Mammary epithelial cell (primary cell): ENCODE data around the gene EFS.

Source experiments
- CTCF ChIP-seq, 2 donors: IDR thresholded peaks in 1 of 2; conservative IDR thresholded peaks in 1 of 2; 2 replicates each; pipeline ENCODE4 v1.5.1; 2011 to 2012; ENCODE audit warnings: inconsistent platforms in 2 of 2, low read length in 2 of 2, mild to moderate bottlenecking in 2 of 2, control low read depth in 1 of 2, low read depth in 1 of 2; ENCODE audit not compliant: insufficient read depth in 1 of 2; ENCODE audit errors: extremely low read depth in 1 of 2
- EZH2 ChIP-seq: IDR thresholded peaks from 2 replicates; pipeline ENCODE4 v1.6.1; 2012; ENCODE audit warnings: low read length, inconsistent platforms, borderline replicate concordance

DNA sequence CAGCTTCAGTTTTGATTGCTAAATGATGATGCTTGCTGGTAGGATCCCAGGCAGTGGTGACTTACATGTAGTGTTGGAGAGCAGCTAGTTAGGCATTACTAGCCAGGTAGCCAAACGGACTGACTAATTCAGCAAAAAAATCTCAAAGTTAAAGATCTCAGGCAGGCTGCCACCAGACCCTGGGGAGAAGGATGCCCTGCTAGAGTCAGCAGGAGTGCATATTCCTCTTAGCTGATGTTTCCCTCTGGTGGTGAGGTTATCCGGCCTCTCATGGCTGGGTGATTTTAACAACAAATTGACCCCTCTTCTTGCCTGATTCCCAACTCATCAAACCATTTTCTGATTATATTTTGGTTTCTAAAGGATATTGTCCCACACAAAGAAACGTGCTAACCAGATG is 2.8 kb downstream of the EFS start:
- TF ChIP-seq CTCF (conservative IDR thresholded peaks at IDR 0.05 in 1 of 2, IDR thresholded peaks at IDR 0.05 in 1 of 2; ENCODE audit: extremely low read depth in 1 of 2, insufficient read depth in 1 of 2, low read depth in 1 of 2, low read length in 2 of 2) (peak in 1 of 2 donors; percentile 23), EZH2 (no peak)
